ENCODE data around the gene EML3. TPM values are rescaled to one million over a fixed set of nuclear protein-coding genes. Genes with fewer than 3 reads are reported as not detected.

EML3 gene
- total and polyA plus RNA-seq, 2 donors from 2014 or later = 35.0 to 83.3 TPM

DNA sequence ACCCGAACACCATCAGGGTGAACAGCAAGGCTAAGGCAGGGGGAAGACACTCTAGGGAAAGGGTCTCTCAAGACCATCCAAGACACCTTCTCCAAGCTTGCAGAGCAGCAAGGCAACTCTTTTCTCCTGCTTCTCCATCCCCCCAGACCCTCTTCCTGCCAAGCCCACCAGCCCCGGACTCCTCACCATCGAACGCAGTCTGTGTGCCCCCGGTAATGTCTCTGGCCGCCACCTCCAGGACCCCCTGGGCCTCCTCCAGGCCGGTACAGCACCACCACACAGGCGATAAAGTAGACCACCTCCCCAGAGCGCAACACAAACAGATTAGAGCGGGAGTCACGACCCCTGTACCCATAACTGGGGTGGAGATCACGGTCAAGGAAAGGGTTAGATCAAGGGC, 3.8 kb downstream of the EML3 start:
- no peaks in the 10 kb centered on the region for H3K9me3 ChIP-seq (ENCODE audit: control insufficient read depth in 2 of 3, insufficient read depth in 1 of 3, low read length in 3 of 3)
- intact Hi-C loops (cut with DNase I) = no loop called here
- H3K27ac ChIP-seq (ENCODE audit: low read depth in 2 of 2, low read length in 2 of 2) = no peak overlapping the region
- no peak for DNase-seq
- no peaks in the 10 kb centered on the region for H3K27me3 ChIP-seq (ENCODE audit: control insufficient read depth, insufficient read depth, low read length)
- FAIRE-seq = no peak
- H3K4me3 ChIP-seq (ENCODE audit: low read length in 3 of 3) = no peak overlapping the region
- TF ChIP-seq, protein P1, sequence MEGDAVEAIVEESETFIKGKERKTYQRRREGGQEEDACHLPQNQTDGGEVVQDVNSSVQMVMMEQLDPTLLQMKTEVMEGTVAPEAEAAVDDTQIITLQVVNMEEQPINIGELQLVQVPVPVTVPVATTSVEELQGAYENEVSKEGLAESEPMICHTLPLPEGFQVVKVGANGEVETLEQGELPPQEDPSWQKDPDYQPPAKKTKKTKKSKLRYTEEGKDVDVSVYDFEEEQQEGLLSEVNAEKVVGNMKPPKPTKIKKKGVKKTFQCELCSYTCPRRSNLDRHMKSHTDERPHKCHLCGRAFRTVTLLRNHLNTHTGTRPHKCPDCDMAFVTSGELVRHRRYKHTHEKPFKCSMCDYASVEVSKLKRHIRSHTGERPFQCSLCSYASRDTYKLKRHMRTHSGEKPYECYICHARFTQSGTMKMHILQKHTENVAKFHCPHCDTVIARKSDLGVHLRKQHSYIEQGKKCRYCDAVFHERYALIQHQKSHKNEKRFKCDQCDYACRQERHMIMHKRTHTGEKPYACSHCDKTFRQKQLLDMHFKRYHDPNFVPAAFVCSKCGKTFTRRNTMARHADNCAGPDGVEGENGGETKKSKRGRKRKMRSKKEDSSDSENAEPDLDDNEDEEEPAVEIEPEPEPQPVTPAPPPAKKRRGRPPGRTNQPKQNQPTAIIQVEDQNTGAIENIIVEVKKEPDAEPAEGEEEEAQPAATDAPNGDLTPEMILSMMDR (IDR thresholded peaks at IDR 0.05; ENCODE audit: borderline replicate concordance, extremely low read depth, insufficient read depth) = no peak
- peaks cover 2 to 15% (median 12%) of the 10 kb centered on the region in 3 donors for H3K36me3 ChIP-seq (ENCODE audit: control insufficient read depth in 2 of 3, insufficient read depth in 3 of 3, low read length in 3 of 3)
- H3K4me1 ChIP-seq (ENCODE audit: control insufficient read depth in 2 of 3, insufficient read depth in 2 of 3, low read depth in 1 of 3, low read length in 3 of 3) = peaks cover 0 to 24% (median 4%) of the 10 kb centered on the region in 3 donors
- no peak overlapping the region for H3K9ac ChIP-seq (ENCODE audit: low read length in 3 of 3)

DNA sequence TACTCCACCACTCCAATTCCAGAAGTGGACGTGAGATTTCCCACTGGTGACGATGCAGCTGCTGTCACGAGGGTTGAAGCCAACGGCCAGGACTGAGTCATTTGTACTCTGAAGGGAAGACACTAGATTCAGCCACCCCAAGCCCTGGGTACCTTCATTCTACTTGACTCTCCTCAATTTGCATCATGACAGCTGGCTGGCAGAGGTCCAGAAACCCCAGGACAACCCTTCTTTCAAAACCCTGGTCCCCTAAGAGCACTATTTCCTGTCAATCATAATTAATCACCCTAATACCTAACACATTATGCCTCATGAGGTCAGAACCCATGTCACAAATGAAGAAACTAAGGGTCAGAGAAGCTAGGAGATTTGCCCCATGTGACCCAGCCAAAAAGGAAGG, 4.9 kb downstream of the EML3 start:
- Histone ChIP-seq H3K9me3 (ENCODE audit: control insufficient read depth in 2 of 3, insufficient read depth in 1 of 3, low read length in 3 of 3) (no peaks in the 10 kb centered on the region), H3K27me3 (ENCODE audit: control insufficient read depth, insufficient read depth, low read length) (no peaks in the 10 kb centered on the region), H3K9ac (ENCODE audit: low read length in 3 of 3) (no peak overlapping the region), H3K4me1 (ENCODE audit: control insufficient read depth in 2 of 3, insufficient read depth in 2 of 3, low read depth in 1 of 3, low read length in 3 of 3) (peaks cover 0 to 21% (median 4%) of the 10 kb centered on the region in 3 donors), H3K4me3 (ENCODE audit: low read length in 3 of 3) (no peak overlapping the region), H3K27ac (ENCODE audit: low read depth in 2 of 2, low read length in 2 of 2) (no peak overlapping the region), H3K36me3 (ENCODE audit: control insufficient read depth in 2 of 3, insufficient read depth in 3 of 3, low read length in 3 of 3) (peaks cover 2 to 15% (median 12%) of the 10 kb centered on the region in 3 donors)
- no peak for FAIRE-seq
- intact Hi-C loops (cut with DNase I) = no loop called here
- TF ChIP-seq, protein P1 (IDR thresholded peaks at IDR 0.05; ENCODE audit: borderline replicate concordance, extremely low read depth, insufficient read depth) = no peak
- DNase-seq = no peak

DNA sequence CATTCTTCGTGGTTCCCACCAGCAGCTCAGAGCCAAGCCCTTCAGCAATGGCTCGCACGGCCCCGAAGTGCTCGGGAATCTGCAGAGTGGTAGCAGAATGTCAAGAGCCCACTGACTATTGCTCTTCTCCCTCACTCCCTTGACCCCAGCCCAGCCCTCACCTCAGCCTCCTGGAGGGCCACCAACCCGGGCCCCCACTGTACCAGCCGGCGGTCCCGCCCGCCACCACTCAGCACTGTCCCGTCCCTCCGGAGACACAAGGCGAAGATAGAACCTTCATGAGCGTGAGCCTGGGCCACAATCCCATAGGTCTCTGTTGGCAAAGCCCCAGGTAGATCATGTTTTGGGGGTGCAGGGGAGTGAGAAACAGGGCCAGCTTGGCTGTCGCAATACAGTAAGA, 6.7 kb downstream of the EML3 start:
- DNase-seq = peak in 1 of 5 donors; percentile 42
- H3K9ac ChIP-seq (ENCODE audit: low read length in 3 of 3) = no peak overlapping the region
- peaks cover 0 to 13% (median 0%) of the 10 kb centered on the region in 3 donors for H3K4me1 ChIP-seq (ENCODE audit: control insufficient read depth in 2 of 3, insufficient read depth in 2 of 3, low read depth in 1 of 3, low read length in 3 of 3)
- FAIRE-seq = no peak
- no peak overlapping the region for H3K27ac ChIP-seq (ENCODE audit: low read depth in 2 of 2, low read length in 2 of 2)
- no peak overlapping the region for H3K4me3 ChIP-seq (ENCODE audit: low read length in 3 of 3)
- H3K27me3 ChIP-seq (ENCODE audit: control insufficient read depth, insufficient read depth, low read length) = no peaks in the 10 kb centered on the region
- peaks cover 2 to 15% (median 12%) of the 10 kb centered on the region in 3 donors for H3K36me3 ChIP-seq (ENCODE audit: control insufficient read depth in 2 of 3, insufficient read depth in 3 of 3, low read length in 3 of 3)
- H3K9me3 ChIP-seq (ENCODE audit: control insufficient read depth in 2 of 3, insufficient read depth in 1 of 3, low read length in 3 of 3) = no peaks in the 10 kb centered on the region
- intact Hi-C loops (cut with DNase I) = no loop called here
- TF ChIP-seq, protein P1 (IDR thresholded peaks at IDR 0.05; ENCODE audit: borderline replicate concordance, extremely low read depth, insufficient read depth) = no peak

DNA sequence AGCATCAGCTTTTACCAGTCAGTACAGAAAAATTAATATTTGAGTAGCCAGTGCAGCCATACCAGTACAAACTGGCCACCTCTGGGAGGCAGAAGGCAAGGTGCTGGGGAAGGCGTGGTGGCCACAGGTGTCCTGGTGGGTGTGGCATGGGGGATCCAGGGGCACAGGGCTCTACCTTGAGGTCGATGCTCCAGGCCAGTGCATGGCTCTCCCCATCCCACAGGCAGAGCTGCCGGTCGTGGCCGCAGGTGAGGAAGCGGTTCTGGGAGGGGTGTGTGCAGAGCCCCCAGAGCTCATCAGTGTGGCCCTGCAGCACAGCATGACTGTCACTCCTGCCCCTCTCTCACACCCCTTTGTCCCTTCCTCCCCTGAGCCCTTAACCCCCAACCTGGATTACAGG, 7.1 kb downstream of the EML3 start:
- no peak overlapping the region for H3K27ac ChIP-seq (ENCODE audit: low read depth in 2 of 2, low read length in 2 of 2)
- H3K9me3 ChIP-seq (ENCODE audit: control insufficient read depth in 2 of 3, insufficient read depth in 1 of 3, low read length in 3 of 3) = no peaks in the 10 kb centered on the region
- peaks cover 0 to 10% (median 1%) of the 10 kb centered on the region in 3 donors for H3K4me1 ChIP-seq (ENCODE audit: control insufficient read depth in 2 of 3, insufficient read depth in 2 of 3, low read depth in 1 of 3, low read length in 3 of 3)
- TF ChIP-seq, protein P1 (IDR thresholded peaks at IDR 0.05; ENCODE audit: borderline replicate concordance, extremely low read depth, insufficient read depth) = no peak
- H3K4me3 ChIP-seq (ENCODE audit: low read length in 3 of 3) = no peak overlapping the region
- no peaks in the 10 kb centered on the region for H3K27me3 ChIP-seq (ENCODE audit: control insufficient read depth, insufficient read depth, low read length)
- H3K36me3 ChIP-seq (ENCODE audit: control insufficient read depth in 2 of 3, insufficient read depth in 3 of 3, low read length in 3 of 3) = peaks cover 1 to 15% (median 12%) of the 10 kb centered on the region in 3 donors
- intact Hi-C loops (cut with DNase I) = no loop called here
- DNase-seq (peak in 1 of 5 donors; percentile 48), FAIRE-seq (no peak)
- H3K9ac ChIP-seq (ENCODE audit: low read length in 3 of 3) = no peak overlapping the region

All from kidney (tissue), 14 donors.